ENCODE results near the gene PLCB2.

PLCB2 gene

GRCh38 chr15:40301467-40302179 lies 6.1 kb downstream of the PLCB2 start:
- no peak for DNase-seq

- no peak for DNase-seq
Observed at GRCh38 chr15:40300771-40301170, 7.0 kb downstream of the PLCB2 start.

GRCh38 chr15:40300367-40300766 lies 7.4 kb downstream of the PLCB2 start:
- no peak for DNase-seq

- DNase-seq = no peak
Observed at GRCh38 chr15:40298216-40298935, 9.4 kb downstream of the PLCB2 start.

GRCh38 chr15:40297356-40297755 lies 10.4 kb downstream of the PLCB2 start:
- DNase-seq = no peak

GRCh38 chr15:40296561-40297230 lies 11.0 kb downstream of the PLCB2 start:
- DNase-seq = no peak

GRCh38 chr15:40295877-40296560 lies 11.7 kb downstream of the PLCB2 start:
- no peak for DNase-seq

GRCh38 chr15:40295297-40295696 lies 12.4 kb downstream of the PLCB2 start:
- DNase-seq = no peak

GRCh38 chr15:40293905-40294895 lies 13.5 kb downstream of the PLCB2 start:
- DNase-seq = no peak

- no peak for DNase-seq
Observed at GRCh38 chr15:40293006-40293405, 14.7 kb downstream of the PLCB2 start.

GRCh38 chr15:40292246-40292645 lies 15.5 kb downstream of the PLCB2 start:
- no peak for DNase-seq

- peak; percentile 56 for DNase-seq
Observed at GRCh38 chr15:40290918-40291574, 16.7 kb downstream of the PLCB2 start.

GRCh38 chr15:40290545-40290917 lies 17.2 kb downstream of the PLCB2 start:
- no peak for DNase-seq

- no peak for DNase-seq
Observed at GRCh38 chr15:40289140-40289775, 18.5 kb downstream of the PLCB2 start.

- DNase-seq = no peak
Observed at GRCh38 chr15:40287968-40288367, 19.8 kb downstream of the PLCB2 start.

- DNase-seq = no peak
Observed at GRCh38 chr15:40287505-40287904, 20.2 kb downstream of the PLCB2 start.

- DNase-seq = no peak
Observed at GRCh38 chr15:40286794-40287193, 20.9 kb downstream of the PLCB2 start.

- no peak for DNase-seq
Observed at GRCh38 chr15:40286061-40286532, 21.6 kb downstream of the PLCB2 start.

- peak; percentile 32 for DNase-seq
Observed at GRCh38 chr15:40285554-40286011, 22.2 kb downstream of the PLCB2 start.

GRCh38 chr15:40285151-40285550 lies 22.6 kb downstream of the PLCB2 start:
- DNase-seq = peak; percentile 27

Data from fibroblast of skin of right biceps (primary cell).